ENCODE data around the gene ZNF827.

ZNF827 gene

GRCh38 chr4:145931403-145931802 lies 7.2 kb downstream of the ZNF827 start:
- no peak for DNase-seq

- DNase-seq = no peak
Measured at GRCh38 chr4:145930592-145930991, 8.0 kb downstream of the ZNF827 start.

- no peak for DNase-seq
Measured at GRCh38 chr4:145929415-145930178, 9.0 kb downstream of the ZNF827 start.

GRCh38 chr4:145928748-145929147 lies 9.9 kb downstream of the ZNF827 start:
- DNase-seq = no peak

GRCh38 chr4:145927030-145927429 lies 11.6 kb downstream of the ZNF827 start:
- no peak for DNase-seq

- DNase-seq = no peak
Measured at GRCh38 chr4:145921231-145921630, 17.4 kb downstream of the ZNF827 start.

- DNase-seq = no peak
Measured at GRCh38 chr4:145920205-145920604, 18.4 kb downstream of the ZNF827 start.

- no peak for DNase-seq
Measured at GRCh38 chr4:145912376-145912775, 26.2 kb downstream of the ZNF827 start.

- no peak for DNase-seq
Measured at GRCh38 chr4:145909773-145910172, 28.9 kb downstream of the ZNF827 start.

- no peak for DNase-seq
Measured at GRCh38 chr4:145909281-145909715, 29.3 kb downstream of the ZNF827 start.

GRCh38 chr4:145907812-145908211 lies 30.8 kb downstream of the ZNF827 start:
- no peak for DNase-seq

- DNase-seq = no peak
Measured at GRCh38 chr4:145907390-145907789, 31.2 kb downstream of the ZNF827 start.

GRCh38 chr4:145904413-145905177 lies 34.0 kb downstream of the ZNF827 start:
- DNase-seq = no peak

- DNase-seq = no peak
Measured at GRCh38 chr4:145902522-145902921, 36.1 kb downstream of the ZNF827 start.

- DNase-seq = no peak
Measured at GRCh38 chr4:145899886-145900460, 38.6 kb downstream of the ZNF827 start.

GRCh38 chr4:145898926-145899531 lies 39.6 kb downstream of the ZNF827 start:
- no peak for DNase-seq

- DNase-seq = no peak
Measured at GRCh38 chr4:145898466-145898865, 40.2 kb downstream of the ZNF827 start.

- DNase-seq = no peak
Measured at GRCh38 chr4:145895056-145895455, 43.6 kb downstream of the ZNF827 start.

GRCh38 chr4:145891958-145892357 lies 46.7 kb downstream of the ZNF827 start:
- no peak for DNase-seq

GRCh38 chr4:145890689-145891088 lies 47.9 kb downstream of the ZNF827 start:
- DNase-seq = no peak

- no peak for DNase-seq
Measured at GRCh38 chr4:145888393-145888792, 50.2 kb downstream of the ZNF827 start.

- no peak for DNase-seq
Measured at GRCh38 chr4:145887241-145887991, 51.2 kb downstream of the ZNF827 start.

- no peak for DNase-seq
Measured at GRCh38 chr4:145886871-145887240, 51.8 kb downstream of the ZNF827 start.

Measured in activated T-cell treated with anti-CD3 and anti-CD28 coated beads, Interleukin-2, amount 50 U/mL, for 48 hours (primary cell).